AML-193 (cell line): Measurements from ENCODE around the gene CD79A.

Source experiments
- DNase-seq, 2 experiments: peaks; one replicate each; lab custom pipeline; 2025; lab: John Stamatoyannopoulos, UW

The CD79A gene

DNA sequence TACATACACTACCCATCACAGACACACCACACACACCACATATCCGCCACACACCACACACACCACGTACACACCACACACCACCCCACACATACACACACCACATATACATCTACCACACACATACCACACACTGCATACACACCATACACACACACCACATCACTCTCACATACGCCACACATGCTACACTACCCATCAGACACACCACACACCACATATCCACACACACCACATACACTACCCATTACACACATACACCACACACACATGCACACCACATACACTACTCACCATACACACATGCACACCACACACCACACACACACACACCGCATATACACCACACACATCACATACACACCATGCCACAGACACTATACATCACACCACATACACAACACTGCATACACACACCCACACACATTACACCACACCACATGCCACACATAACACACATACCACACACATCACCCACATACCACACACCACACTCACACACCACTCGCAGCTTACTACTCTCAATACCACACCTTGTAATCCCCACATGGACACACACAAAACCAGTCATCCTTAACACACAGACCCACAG is 41.7 kb downstream of the CD79A start:
- DNase-seq, result no peak

DNA sequence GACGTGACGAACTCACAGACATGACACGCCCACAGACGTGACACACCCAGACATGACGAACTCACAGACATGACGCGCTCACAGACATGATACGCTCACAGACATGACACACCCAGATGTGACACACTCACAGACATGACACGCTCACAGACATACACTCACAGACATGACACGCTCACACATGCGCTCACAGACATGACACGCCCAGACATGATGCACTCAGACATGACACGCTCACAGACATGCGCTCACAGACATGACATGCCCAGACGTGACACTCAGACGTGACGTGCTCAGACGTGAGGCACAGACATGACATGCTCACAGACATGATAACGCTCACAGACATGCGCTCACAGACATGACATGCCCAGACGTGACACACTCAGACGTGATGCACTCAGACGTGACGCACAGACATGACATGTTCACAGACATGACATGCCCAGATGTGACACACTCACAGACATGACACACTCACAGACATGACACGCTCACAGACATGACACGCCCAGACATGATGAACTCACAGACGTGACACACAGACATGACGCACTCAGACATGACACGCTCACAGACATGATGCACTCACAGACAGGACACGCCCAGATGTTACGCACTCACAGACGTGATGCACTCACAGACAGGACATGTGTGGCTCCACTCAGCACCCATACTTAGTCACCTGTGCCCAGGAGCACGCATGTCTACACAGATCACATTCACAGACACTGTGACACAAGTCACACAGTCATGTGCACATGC is 43.1 kb downstream of the CD79A start:
- no peak for DNase-seq

DNA sequence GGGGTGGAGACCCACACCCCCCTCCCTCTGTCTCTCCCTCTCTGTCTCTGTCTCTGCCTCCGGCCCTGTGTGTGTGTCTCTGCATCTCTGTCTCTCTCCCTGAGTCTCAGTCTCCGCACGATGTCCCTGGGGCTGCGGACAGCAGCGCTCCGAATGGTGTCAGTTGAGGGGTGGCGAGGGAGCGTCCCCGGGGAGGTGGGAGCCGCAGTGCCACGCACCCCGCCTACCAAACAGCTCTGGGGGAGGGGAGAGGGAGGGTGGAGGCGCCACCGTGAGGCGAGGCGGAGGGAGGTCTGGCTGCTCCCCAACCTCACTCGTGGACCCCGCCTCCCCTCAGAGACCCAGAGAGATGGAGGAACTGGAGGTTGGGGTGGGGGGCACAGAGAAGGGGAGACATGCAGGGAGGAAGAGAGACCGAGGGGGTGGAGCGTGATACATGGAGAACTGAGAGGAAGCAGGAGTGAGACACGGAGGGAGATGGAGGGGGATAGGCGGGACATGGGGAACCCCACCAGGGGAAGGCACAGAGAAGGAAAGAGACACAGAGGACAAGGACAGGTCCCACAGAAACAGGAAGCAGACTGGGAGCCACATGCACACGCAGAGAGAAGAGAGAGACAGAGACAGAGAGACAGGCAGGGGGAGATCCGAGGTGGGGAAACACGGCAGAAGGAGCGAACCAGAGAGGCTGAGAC is 44.0 kb downstream of the CD79A start:
- no peak for DNase-seq

DNA sequence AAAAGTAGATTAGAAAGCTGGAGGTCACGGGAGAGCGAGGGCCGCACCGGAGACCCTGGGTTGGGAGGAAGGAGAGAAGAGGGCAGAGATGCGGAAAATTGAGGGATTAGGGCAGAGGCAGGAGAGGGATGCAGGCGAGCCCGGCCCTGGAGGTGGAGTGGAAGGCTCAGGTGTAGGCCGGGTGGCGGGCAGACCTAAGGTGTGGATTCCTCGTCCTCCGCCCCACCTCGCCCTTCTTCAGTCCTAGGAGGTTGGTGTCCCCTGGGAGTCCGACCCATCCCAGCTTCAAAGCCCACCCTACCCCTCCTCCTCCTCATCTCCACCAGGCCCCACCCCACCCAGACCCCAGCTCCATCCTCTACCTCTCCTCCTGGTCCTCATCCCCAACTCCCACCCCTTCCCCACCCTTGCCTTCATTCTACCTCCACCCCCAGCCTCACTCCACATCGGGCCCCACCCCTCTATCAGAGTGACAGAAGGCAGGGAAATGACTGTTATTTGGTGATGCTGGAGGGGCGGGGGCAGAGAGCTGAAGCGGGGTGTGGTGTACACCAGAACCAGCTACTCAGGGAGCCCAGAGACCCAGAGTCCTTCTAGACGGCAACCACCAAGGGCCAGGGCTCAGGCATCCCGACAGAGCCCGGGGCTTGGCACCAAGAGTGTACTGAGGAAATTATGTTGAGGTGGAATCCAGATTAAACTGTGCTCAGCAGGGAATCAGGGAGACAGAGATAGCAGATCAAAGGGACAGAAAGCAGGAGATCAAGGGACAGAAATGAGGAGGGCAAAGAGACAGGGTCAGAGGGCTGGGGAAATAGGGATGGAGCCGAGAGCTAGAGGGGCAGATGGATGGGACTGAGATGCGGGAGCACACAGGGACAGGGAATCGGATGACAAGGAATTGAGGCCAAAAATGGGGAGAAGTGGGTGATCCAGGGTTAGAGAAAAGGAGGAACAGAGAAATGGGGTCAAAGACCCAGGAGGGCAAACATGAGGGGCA is 44.8 kb downstream of the CD79A start:
- DNase-seq, result no peak

DNA sequence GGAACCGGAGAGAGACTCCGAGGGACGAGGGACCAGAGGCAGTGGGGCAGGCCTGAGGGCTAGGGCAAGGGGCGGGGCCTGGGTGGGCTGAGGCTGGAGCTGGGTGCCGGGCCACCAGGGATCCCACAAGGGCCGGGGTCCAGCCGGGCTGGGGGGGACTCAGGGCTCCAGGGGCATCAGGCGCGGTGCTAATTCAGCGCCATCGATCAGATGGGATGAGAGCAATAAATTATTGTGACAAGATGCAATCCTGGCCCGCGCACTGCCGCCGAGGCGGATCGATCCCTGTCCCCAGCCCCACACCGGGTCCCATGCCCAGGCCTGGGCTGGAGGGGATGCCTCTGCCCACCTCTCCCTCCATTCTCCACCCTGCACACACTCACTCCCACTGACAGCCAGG is 45.5 kb downstream of the CD79A start:
- DNase-seq, result no peak

DNA sequence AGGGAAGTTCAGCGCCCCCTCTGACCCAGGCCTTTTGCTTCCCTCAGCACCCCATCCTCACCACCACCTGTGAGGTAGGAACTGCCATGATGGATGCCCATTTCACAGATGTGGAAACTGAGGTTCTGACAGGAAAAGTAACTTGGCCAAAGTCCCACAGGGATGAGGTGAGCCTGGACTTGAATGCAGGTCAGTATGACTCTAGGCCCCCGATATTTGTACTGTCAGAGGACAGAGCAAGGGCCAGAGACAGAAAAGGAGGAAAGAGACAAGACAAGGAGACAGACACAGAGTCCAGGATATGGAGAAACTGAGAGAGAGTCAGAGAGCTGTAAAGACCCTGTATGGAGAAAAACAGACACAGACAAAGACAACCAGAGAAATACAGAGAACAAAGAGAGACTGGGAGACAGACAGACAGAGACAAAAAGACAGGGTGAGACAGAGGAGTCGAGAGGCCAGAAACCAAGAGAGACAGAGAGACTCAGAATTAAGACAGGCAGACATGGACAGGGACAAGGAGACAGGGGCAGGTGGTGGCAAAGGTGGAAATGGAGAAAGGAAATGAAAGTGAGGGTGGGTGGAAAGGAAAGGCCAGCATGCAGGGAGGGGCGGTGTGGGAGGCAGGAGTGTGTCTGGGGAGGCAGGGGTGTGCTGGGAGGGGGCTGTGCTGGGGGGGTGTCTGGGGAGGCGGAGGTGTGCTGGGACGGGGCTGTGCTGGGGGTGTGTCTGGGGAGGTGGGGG is 46.1 kb downstream of the CD79A start:
- no peak for DNase-seq

DNA sequence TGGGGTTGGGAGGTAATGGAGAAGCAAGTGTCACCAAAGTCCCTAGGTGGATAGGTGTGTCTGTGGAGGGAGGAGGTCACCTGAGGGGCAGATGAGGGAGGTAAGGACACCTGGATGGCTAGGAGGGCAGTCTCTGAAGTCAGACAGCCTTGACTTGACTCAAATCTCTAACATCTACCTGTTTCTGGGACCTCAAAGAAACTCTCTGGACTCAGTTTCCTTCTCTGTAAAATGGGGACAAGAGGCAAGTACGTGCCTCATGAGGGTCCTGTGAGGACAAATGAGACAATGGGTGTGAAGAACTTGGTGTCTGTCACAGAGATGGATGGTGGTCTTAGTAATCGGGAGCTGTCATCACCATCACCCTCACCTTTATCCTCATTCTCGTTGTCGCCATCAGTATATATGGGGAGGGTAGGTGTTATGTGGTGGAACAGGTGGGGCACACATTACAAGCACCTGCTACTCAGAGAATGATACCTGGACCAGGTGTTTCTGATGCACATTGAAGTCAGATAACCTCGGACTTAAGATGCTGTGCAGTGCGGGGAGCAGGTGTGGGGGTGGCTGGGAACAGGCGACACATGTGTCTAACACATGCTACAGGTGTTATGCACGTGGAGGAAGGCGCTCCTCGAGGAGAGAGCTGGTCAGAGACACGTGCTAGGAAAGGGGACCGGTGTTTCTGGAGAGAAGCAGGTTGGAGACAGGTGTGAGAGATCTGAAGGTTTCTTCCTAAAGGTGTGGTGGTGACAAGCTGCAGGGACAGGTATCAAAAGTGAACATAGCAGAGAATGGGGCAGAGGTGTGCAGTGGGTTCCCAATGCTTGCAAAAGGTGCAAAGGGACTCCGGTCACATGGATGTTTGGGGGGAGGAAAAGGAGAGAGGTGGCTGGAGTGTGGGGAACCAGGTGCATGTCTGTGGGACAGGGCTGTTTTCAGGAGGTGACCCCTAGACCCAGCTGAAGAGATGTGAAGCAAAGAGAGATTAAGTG is 47.4 kb downstream of the CD79A start:
- DNase-seq, result no peak

DNA sequence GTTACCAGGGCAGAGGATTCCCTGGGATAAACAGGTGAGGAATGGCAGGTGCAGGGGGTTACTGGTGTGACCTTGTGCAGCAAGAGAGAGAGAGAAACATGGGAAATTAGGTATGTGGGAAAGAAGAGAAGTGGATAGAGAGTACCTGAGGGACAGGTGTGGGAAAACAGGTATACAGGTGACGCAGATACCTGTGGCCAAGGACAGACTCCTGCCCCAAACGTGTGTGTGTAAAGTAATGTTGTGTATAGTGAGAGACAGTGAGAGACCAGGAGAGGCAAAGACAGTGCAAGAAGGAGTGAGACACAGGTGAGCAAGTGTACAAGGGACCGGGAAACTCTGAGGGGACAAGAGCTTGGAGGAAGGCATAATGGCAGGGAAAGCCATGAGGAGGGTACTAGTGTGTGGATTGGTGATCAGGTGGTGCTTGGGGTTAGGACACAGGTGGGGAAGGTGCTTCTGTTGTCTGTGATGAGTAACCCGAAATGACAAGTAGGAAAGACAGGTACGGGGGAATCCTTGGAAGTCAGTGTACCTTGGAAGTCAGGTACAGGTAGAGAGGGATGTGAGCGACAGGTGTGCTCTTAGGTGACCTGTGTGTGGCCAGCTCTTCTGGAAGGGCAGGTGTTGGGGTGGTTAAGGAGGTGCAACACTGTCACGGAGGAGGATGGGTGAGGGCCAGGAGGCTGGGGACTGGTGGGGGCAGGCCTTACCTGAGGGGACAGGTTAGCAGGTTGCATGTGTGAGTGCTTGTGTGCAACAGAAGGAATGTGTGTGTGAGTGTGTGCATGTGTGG is 48.3 kb downstream of the CD79A start:
- no peak for DNase-seq

DNA sequence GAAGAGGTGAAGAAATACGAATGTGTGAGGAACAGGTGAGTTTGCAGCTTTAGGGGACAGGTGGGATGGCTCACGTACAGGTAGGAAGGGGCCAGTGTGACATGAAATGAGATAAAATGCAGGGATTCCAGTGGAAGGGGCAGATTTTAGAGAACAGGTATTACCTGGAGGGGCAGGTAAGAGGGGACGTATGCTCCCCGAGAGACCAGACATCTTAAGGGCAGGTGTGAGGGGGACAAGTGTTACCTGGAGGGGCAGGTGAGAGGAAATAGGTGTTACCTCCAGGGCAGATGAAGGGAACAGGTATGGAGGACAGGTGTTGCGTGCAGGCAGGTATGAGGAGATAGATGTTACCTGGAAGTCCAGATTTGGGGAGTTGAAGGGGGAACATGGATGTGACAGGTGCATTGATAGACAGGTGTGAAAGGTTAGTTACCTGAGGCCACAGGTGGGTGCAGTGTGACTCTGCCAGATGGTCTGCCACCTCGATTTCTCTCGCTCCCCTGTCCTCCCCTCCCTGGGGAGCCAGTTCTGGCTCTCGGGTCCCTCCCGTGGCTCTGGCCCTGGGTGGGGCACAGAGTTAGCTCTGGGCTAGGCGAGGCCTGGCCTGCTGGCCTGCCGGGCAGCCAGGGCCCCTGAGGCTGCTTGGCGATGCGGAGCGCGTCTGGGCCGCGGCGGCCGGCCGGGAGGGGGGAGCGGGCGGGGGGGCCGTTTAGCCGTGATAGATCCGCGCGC is 49.1 kb downstream of the CD79A start:
- no peak for DNase-seq

DNA sequence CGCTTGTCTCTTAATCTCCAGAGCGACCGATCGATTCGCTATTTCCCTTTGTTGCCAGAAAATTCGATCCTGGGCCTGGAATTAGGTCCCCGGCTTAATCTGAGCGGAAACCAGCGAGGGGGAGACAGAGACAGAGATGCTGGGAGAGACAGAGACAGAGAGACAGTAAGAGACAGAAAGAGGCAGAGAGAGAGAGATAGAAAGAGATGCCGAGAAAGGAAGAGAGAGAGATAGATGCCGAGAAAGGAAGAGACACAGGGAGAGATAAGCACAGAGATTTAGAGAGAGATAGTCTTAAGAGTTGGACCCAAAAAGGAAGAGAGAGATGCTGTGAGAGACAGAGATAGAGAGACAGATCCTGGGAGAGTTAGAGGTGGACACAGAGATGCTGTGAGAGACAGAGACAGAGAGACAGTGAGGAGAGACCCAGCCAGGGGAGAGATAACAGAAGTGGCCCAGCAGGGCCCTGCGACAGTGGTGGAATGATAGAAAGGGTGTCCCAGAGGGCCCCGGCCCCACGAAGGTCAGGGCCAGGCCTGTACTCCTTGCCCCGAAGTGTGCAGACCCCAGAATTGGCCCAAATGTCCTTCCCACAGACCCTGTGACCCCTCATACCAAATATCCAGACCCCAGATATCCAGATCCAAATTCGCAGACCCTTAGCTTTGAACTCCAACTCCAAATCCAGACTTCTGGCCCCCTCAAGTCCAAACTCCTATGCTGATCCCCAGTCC is 49.9 kb downstream of the CD79A start:
- no peak for DNase-seq

DNA sequence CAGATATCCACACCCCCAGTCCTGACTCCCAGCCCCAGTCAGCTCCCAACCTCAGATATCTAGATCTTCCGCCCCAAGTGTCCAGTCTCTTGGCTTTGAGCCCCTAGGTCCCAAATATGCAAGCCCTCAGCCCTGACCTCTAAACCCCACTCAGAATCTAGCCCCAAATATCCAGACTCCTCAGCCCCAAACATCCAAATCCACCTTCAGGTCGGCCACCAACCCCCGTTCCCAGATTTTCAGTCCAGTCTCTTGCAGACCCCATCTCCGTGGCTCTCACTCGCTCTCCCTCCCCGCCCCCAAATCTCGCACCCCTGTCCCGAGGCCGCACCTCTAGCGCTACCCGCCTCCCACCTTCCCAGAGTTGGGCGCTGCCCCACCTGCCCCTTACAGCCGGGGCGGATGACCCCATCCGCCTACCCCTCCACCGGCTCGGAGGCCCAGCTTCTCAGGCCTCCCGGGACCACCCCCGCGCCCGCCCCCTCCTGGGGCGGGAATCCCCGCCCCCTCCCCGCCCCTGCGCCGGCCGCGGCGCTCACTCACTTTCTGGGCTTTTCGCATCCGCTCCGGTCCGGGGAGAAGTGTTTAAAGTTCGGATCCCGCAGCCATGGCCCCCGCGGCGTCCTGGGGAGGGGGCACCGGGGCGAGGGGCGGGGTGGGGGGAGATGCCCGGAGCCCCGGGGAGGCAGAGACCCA is 50.6 kb downstream of the CD79A start:
- no peak for DNase-seq

DNA sequence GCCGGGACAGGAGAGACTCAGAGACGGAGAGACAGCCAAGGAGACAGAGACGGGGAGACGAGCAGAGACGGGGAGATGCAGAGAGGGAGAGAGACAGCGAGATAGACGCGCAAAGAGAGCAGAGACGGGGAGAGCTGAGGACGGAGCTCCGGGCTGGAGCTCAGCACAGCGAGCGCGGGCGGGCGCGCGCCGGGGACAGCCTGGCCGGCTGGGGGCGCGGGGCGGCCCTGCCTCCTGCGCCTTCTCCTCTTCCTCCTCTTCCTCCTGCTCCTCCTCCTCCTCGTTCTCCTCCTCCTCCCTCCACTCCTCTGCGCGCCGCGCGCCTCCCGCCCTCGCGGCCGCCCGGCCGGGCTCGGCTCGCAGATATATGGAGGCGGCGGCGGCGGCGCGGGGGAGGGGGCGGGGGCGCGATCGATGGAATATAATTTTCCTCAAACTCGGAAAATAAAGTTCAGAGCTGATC is 51.2 kb downstream of the CD79A start, which contains the start of gene ERFL:
TSS of gene ERFL (minus strand) at position 229 of the 463 bp plus-strand sequence. CDS start 15,530 bp downstream, outside the sequence.
- peak in 1 of 2 experiments; percentile 38 for DNase-seq

DNA sequence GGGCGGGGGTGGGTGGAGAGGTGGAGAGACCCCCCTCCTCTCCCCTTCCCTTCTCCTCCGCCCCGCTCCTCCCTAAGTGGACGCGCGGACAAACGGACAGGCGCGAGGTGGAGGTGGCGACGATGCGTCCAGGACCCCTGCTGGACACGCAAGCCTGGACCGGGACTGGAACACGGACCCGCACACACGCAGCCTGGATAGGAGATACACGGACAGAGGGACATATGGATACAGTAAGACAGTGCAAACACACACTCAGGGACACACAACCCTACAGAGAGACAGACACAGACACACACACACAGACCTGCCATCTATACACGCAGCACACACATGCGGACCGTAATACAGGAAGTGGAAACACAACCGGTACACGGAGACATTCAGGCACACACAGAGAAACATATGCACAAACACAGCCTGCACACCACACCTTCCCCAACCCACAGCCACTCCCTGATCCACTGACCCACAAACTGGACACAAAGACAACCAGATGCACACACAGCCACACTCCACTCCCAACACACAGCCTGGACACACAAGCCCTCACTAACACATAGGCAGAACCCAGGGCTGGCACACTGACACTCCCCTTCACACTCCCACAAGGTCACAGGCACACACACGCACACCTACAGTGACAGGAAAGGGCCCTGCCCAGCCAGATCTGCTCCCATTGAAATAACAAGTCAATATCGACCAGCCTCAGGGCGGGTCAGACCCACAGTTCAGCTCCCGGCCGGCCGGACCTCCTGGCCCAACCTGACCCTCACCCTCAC is 51.9 kb downstream of the CD79A start:
- peak; percentile 38 to 39 for DNase-seq

DNA sequence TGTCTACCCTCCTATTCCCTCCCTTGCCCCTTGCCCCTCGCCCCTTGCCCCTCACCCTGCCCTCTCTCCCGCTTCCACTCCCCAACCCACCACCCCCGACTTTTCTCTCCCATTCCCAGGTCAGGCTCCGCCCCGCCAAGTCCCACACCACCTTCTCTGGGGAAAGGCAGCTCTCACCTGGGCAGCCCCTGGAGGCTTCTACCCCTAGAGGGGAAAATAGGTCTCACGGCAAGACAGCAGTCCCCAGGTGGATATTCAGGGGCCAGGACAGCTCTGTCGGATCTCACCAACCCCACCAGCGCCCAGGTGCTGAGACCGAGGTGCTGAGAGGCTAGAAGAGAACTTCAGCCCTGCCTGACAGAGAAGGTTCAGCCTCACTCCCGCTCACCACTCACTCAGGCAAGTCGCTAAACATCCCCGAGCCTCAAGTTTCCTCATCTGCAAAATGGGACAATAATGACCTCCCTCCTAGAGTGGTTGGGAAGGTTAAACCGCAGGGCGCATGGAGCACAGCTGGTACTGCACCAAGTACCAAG is 52.5 kb downstream of the CD79A start:
- no peak for DNase-seq

DNA sequence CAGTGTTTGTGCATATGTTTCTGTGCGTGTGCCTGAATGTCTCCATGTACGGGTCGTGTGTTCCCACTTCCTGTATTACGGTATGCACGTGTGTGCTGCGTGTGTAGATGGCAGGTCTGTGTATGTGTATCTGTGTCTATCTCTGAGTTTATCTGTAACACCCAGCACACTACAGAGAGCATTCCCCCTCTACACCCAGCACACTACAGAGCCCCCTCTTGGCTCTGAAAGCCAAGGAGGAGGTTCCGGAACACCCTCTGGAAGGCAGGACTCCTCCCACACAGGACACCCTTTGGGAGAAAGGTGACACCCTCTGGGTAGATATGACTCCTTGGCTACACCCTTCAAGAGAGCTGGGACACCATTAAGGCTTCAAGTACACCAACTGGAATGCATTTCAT is 53.2 kb downstream of the CD79A start:
- no peak for DNase-seq
